HG02885 (cell line): Measurements from ENCODE around the gene CCL5.

Experiments used
- ATAC-seq: cut with Tn5 transposase; IDR thresholded peaks from one replicate; pipeline ENCODE4 v1.9.1; 2021; ENCODE audit warnings: mild to moderate bottlenecking; ENCODE audit not compliant: unreplicated experiment, poor library complexity

CCL5 gene

DNA sequence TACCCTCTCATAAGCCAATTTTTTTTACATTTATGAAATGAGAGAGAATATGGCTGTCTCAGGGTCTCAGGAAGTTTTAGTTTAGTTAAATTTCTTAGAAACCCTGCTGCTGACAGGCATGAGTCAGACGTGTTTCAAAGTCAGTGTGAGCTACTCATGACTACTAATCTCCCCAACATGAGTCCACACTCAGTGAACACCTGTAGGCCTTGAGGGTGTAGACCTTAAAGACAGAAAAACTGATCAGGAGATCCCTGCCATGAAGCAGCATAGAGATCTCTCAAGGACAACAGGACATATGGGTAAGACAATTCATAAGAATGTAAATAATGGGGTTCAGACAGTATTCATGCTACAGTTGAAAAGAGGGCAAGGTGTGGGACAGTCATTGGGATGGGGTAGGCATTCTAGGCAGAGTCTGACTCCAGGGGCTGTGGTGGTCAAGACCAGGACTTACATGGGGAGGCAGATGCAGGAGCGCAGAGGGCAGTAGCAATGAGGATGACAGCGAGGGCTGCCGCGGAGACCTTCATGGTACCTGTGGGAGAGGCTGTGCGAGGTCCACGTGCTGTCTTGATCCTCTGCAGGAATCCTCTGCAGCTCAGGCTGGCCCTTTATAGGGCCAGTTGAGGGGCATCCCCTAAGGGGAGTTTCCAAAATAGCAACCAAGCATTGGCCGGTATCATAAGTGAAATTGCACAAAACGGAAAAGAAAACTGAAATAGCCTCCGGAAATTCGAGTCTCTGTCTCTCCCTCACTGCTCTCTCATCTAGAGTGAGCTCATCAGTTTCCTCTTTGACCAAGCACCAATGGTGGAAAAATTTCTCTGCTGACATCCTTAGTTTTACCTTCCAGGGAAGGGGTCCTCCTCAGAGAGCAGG lies at the start of gene CCL5:
TSS of gene CCL5 (minus strand) at position 588 of the 882 bp plus-strand sequence.
- peak; percentile 92 for ATAC-seq

DNA sequence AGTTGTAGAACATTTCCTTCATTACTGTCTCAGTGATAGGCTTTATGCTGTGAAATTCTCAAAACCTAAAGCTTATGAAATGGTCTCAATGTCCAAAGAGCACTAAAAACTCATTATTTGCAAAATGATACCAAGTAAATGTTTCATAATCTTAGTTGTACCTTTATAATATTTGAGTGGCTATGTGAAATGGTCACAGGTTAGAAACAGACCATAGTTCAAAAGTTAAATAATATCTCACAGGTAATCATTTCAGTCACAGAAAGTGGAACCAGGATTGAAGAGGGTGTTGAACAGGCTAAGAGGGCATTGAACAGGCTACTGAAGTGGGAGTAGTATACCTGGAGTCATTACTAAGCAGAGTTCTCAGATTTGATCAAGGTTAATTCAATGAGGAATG lies 47.6 kb upstream of the CCL5 start:
- ATAC-seq = no peak

DNA sequence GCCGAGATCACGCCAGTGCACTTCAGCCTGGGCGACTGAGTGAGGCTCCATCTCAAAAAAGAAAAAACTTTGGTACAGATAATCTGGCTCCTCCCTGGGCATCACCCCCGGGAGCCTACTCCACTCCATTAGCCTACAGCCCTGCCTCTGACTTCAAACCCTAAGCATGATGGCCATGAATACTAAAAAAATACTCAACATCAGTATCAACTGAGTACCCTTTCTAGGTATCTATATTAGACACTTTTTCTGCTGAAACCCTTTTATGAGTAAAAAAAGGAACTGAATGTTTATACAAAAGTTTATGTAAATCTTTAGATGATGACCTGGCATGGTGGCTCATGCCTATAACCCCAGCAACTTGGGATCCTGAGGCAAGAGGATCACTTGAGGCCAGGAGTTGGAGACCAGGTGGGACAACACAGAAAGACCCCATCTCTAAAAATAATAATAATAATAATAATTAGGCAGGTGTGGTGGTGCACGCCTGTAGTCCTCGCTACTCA lies 43.5 kb upstream of the CCL5 start:
- no peak for ATAC-seq

DNA sequence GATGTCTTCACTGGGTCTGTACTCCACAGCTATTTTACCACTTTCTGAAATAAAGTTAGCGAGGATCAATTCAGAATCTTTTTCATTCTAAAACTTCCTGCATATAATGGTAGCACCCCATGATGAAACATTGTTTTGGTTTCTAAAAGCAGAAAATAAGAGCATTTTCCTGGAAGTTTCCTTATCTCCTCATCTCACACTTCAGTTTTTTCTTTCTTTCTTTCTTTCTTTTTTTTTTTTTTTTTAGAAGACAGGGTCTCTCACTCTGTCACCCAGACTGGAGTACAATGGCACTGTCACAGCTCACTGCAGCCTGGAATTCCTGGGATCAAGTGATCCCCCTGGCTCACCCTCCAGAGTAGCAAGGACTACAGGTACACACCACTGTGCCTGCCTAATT lies 40.1 kb upstream of the CCL5 start:
- ATAC-seq = no peak

DNA sequence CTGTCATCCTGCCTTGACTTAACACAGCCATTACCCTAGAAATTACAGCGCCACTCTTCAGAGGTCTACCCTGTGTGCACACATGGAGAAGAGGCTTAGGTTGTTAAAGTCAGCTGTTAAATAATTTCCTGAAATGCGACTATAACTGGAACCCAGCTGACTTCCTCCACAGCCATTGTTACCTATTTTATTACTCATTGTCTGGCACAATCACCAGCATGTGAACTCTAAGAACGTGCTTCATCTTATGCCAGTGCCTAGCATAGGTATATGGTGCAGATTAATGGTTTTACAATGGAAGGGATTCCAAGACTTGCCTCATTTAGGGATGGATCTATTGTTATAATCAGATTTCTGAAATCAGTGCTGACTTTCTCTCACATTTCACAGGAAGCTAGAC lies 38.5 kb upstream of the CCL5 start:
- no peak for ATAC-seq

DNA sequence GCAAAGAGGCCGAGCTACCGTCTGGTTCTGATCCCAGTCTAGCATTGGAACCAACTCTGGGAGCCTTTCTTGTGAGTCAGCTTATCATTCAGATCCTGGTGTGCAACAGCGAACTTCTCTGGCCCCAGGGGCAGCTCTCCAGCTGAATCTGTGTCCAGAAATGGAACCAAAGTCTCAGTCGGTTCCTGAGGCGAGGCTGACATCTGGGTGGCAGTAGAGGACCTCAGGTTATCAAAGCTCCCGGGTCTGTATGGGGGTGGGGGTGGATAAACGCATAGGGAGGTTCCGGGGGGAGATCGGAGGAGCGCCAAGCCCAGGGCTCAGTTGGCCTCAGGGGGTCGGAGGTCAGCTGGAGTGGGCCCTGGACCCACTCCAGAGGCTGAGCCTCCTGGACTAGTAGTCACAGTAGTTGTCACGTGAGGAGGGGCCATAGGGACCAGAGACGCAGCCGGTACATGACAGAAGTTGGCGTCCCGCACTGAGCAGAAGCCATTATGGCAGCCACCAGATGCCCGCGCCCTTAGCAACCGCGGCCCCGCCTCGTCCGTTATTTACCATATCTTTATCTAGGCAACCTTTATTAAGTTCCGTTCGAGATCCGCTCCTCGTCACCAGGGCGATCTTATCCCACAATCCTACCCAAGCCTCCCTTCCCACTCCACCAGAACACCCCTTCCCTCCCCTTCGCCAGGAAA lies 37.5 kb upstream of the CCL5 start:
- ATAC-seq = no peak

DNA sequence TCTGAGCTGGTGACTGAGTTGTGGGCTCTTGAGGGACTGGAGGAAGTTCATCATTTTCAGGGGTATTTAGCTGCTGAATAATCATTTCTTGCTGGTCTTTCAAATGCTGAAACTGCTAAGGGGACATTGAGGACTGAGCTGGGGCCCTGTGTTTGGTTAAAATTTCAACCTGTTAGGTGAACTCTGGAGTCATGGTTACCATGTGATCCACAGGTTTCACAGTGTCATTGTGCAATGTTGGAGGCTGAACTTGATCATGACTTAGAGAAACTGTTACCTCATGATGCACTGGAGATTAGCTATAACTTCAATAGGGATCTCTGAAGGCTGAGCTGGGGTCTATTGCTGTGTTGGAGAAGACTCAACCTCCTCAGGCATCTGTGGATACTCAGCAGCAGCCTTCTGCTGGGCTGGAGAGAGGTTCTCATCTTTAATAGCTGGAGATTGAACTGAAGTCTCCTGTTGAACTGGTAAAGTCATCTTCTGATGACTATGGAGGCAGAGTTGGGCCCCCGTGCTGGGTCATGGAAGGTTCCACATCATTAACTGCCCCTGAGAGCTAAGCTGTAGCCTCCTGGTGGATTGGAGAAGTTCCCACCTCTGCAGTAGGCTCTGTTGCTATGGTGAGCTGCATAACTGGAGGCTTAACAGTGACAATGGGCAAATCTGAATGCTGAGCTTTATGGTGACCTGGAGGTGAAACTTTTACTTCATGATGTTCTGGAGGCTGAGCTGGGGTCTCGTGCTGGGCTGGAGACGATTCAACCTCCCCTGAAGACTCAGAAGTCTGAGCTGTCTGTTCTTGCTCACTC lies 35.2 kb upstream of the CCL5 start:
- ATAC-seq = no peak

DNA sequence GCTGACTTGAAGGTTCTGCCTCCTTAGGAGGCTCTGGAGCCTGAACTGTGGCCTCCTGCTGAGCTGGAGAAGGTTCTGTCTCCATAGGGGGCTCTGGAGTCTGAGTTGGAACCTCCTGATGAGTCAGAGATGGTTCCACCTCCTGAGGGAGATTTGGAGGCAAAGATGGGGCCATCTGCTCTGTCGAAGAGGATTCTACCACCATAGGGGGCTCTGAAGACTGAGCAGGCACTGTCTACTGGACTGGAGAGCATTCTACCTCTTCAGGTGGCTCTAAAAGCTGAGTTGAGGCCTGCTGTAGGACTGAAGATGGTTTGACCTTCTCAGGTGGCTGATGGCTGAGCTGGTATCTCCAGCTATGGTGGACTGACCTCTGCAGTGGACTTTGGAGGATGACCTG lies 34.2 kb upstream of the CCL5 start:
- ATAC-seq = no peak

DNA sequence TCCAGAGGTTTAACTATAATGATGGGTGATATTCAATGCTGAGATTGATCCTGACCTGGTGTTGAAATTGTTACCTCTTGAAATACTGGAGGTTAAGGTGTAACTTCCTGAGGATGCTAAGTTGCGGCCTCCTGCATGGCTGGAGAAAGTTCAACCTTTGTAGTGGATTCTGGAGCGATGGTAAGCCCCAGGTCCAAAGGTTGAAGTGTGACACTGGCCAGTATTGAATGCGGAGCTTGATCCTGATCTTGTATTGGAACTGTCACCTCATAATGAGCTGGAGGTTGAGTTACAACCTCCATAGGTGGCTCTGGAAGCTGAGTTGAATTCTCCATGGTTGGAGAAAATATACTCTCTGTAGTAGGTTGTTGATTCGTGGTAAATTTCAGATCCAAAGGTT lies 33.4 kb upstream of the CCL5 start:
- no peak for ATAC-seq

DNA sequence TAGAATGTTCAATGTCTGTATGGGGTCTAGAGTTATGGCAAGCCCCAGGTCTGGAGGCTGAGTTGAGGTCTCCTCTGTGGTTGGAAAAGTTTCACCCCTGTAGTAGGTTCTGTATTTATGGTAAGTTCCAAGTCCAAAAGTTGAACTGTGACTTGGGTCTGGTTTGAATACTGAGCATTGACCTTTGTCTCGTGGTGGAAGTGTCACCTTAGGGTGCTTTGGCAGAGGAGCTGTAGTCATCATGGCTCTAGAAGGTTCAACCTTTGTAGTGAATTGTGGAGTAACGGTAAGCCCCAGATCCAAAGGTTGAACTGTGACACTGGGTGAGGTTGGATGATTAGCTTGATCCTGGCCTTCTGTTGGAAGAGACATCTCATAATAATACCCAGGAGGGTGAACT lies 32.8 kb upstream of the CCL5 start:
- ATAC-seq = no peak

DNA sequence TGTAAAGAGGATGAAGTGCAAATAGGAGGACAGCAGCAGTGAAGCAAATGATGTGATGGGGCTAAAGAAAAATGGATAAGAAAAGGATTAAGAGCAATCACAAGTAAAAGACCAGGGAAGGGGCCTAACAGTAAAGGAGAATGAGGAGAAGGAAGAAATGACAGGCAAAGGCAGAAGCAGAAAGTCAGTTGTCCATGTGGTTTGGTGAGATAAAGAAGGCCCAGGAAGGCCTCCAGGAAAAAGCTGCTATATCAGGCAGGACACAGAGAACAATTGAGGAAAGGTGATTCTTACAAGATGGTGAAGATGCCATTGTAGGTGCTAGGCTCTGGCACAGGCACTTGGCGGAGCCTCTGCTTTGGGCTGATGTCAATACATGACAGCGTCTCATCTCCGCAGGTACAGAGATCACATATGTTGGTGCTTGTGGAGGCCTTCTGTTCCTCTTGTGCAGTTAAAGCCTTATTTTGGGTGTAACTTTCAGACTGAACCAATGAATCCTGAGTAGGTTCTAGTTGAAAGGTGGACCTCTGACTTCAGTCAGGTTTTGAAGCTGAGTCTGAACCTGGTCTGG lies 32.3 kb upstream of the CCL5 start:
- ATAC-seq = no peak

DNA sequence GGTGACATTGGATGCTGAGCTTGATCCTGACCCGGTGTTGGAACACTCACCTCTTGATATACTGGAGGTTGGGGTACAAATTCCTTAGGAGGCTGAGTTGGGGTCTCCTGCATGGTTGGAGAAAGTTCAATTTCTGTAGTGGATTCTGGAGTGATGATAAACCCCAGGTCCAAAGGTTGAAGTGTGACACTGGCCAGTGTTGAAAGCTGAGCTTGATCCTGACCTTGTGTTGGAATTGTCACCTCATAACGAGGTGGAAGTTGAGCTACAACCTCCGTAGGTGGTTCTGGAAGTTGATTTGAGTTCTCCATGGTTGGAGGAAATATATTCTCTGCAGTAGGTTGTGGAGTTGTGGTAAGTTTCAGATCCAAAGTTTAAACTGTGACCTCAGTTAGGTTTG lies 29.2 kb upstream of the CCL5 start:
- no peak for ATAC-seq

DNA sequence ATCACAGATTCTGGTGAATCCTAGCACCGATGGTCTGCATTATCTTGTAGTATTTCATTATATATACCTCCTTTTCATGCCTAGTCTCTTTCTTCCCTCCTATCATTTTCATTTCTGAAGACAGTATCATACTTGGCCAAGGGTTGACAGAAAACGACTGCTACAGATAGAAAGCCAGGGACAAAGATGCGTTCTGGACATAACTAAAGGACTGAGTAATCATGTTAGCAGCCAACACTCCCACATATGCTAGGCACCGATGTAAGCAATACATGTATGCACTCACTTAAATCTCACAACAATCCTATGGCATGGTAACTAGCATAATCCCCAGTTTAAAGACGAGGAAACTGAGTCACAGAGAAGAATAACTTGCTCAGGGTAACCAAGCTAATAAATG lies 27.5 kb upstream of the CCL5 start:
- ATAC-seq = no peak

DNA sequence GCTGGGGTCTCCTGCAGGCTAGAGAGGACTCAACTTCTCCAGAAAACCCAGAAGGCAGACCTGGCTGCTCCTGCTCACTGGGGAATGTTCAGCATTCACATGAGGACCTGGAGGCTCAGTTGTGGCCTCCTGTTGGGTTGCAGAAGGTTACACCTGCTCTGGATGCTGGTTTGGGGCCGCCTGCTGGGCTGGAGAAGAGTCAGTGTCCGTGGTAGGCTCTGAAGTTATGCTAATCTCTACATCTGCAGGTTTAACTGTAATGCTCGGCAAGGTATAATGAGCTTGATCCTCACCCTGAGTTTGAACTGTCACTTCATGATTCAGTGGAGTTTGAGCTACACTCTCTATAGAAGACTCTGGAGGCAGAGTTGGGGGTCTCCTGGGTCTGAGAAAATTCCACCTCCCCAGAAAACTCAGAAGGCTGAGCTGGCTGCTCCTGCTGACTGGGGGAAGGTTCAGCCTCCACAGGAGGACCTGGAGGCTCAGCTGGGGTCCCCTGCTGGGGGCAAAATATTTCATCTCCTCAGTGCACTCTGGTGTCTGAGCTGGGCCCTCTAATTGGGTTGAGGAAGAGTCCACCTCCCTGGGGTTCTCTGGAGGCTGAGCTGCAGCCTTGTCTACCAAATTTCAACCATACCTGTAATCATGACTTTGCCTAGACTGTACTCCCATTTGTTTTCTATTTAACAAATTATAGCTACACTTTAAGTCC lies 26.9 kb upstream of the CCL5 start:
- ATAC-seq = no peak

DNA sequence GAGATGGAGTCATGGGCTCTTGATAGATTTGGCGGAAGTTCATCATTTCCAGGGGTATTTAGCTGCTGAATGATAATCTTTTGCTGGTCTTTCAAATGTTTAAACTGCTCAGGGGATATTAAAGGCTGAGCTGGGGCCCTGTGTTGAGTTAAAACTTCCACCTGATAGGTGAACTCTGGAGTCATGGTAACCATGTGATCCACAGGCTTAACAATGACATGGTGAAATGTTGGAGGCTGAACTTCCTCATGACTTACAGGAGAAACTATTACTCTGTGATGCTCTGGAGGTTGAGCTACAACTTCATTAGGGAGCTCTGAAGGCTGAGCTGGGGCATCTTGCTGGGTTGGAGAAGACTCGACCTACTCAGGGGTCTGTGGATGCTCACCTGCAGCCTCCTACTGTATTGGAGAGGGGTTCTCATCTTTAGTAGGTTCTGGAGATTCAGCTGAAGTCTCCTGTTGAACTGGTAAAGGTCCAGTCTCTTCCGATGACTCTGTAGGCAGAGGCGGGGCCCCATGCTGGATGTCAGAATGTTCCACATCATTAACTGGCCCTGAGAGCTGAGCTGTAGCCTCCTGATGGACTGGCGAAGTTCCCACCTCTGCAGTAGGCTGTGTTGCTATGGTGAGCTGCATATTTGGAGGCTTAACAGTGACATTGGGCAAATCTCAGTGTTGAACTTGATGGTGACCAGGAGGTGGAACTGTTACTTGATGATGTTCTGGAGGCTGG lies 26.2 kb upstream of the CCL5 start:
- ATAC-seq = no peak

DNA sequence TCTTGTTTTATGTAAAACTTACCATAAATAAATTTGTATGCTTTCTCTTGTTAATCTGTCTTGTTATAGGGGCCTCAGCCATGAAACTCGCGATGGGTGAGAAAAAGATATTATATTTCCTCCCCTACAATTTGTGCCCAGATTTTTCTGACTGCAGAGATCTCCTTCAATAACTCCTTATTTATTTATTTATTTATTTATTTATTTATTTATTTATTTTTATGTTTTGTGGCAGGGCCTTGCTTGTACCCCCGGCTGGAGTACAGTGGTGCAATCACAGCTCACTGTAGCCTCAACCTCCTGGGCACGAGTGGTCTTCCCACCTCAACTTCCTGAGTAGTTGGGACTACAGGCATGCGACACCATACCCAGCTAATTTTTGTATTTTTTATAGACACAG lies 23.3 kb upstream of the CCL5 start:
- no peak for ATAC-seq

DNA sequence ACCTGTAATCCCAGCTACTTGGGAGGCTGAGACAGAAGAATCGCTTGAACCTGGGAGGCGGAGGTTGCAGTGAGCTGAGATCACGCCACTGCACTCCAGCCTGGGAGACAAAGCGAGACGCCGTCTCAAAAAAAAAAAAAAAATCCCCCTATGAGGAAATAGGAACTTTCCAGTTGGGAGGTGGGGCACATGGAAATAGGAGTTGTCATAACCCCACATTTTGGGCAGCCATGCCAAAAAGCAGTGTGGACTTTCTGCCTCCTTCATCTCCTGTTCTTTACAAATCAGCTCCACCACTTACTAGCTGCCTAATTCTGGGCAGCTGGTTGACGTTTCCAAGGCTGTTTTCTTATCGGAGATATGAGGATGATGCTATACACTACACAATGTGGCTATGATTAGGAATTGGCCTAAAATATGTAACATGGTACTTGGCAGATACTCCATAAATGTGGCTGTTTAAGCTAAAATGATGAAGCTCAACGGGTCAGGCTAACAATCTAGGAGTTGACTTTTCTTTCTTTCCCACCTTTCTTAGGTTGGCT lies 21.5 kb upstream of the CCL5 start:
- ATAC-seq = no peak

DNA sequence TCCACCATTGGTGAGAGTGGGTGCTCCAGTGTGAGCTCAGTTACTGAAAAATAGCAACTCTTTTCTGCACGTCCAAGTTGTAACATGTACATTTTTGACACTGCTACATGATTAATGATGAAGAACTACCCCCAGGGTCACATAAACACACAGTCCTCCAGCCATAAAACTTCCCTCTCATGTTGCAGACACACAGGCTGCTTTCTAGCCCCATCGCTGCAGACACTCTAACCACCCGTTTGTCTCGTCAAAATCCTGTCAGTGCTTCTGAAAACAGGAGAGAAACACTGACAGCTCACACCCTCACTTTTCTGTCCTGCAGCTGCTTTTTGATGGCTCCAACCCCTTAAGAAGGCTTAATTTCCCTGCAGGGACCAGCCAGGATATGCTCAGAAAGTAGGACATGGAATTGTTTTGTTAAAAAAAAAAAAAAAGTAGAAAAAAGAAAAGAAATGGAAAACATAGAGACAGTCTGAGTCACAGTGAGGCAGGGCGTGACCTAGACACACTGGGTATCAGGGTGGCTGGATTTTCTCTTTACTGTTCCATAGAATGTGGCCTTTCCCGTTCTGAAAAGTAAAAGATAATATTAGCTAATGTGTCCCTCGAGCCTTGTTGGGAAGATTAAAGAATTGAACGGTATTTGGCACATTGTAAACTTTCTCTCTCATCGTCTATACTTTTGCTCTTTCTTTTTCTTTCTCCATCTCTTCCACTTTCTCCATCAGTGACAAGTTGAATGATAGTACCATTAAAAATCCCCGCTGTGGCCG lies 20.7 kb upstream of the CCL5 start:
- ATAC-seq = no peak
